GM19372 (cell line): Measurements from ENCODE around the gene MPDU1.
"Not testable (repeated sequence)": the region's sequence is repeated elsewhere in the genome, so short reads cannot be mapped to it uniquely, and the experiment has no call there.

Experiments
- ATAC-seq: cut with Tn5 transposase; IDR thresholded peaks from one replicate; pipeline ENCODE4 v1.9.1; 2021; ENCODE audit warnings: mild to moderate bottlenecking, low read depth, moderate library complexity; ENCODE audit not compliant: unreplicated experiment

The MPDU1 gene

DNA sequence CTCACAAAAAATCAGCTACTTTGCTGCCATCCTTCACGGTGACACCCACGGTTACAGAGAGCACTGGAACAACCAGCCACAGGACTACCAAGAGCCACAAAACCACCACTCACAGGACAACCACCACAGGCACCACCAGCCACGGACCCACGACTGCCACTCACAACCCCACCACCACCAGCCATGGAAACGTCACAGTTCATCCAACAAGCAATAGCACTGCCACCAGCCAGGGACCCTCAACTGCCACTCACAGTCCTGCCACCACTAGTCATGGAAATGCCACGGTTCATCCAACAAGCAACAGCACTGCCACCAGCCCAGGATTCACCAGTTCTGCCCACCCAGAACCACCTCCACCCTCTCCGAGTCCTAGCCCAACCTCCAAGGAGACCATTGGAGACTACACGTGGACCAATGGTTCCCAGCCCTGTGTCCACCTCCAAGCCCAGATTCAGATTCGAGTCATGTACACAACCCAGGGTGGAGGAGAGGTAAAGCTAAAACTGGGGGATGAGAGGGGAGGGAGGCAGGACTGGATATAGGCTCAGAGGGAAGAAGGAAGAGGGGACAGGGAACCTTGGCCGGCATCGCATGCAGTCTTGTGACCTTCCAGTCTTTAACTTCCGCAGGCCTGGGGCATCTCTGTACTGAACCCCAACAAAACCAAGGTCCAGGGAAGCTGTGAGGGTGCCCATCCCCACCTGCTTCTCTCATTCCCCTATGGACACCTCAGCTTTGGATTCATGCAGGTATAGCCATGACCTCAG, 3.6 kb upstream of the MPDU1 start:
- ATAC-seq, result no peak

GRCh38 chr17:7580604-7581575, 2.8 kb upstream of the MPDU1 start:
- no peak for ATAC-seq

DNA sequence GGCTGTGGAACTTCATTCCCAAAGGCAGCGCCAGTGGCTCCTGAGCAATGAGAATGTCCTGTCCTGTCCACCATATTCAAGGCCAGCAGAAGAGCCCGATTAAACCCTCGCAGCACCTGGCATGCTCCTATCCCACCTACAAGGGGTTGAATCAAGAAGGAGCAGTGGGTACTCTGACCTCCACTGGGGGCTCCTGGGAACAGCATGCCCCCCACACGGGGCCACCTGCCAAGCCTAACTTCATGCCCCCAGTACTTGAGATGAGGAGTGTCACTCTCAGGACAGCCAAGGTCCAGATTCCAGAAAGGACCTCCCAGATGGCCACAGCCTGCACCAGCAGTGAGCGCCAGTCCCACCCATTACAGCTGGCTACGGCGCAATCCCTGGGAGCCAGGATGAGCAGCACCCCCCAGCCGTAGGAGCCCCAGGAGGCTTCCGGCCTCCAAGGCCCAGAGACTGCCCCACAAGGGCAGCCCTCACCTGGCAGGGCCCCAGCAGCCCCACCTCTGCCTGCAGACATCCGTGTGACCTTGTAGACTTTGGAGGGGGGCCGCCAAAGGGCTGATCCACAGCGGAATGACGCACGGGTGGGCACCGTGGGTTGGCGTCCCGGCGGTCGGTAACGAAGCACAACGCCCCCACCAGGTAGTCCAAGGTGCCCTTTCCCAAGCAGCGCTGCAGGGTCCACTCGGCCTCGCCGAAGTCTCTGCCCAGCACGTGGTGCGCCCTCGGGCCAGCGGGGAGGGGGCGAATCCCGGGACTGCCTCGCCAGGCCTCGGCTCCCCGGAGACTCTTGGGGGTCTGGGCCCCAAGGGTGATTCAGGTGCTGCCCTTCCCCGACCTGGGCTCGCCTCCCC, 1.0 kb upstream of the MPDU1 start:
- ATAC-seq, result no peak

DNA sequence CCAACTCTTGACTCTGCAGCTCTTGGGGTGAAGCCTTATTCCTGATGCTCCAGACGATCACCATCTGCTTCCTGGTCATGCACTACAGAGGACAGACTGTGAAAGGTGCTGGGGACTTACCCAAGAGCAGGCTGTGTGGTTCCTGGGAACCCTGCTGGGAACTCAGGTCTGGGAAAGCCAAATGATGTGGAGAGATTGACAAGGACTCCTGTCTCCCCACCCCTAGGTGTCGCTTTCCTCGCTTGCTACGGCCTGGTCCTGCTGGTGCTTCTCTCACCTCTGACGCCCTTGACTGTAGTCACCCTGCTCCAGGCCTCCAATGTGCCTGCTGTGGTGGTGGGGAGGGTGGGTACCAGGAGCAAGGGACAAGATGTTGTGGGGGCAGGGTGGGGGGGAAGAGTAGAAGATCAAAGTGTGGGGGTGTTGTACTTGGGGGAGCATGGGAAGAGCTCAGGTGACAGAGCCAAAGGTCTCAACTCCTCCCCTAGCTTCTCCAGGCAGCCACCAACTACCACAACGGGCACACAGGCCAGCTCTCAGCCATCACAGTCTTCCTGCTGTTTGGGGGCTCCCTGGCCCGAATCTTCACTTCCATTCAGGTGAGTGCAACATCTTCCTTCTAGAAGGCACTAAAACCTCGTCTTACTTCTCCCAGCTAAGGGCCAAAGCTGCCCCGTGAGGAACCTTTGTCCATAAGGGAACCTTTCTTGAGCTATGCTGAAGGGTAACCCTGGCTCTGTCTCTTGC, 3.2 kb downstream of the MPDU1 start:
- no peak for ATAC-seq

DNA sequence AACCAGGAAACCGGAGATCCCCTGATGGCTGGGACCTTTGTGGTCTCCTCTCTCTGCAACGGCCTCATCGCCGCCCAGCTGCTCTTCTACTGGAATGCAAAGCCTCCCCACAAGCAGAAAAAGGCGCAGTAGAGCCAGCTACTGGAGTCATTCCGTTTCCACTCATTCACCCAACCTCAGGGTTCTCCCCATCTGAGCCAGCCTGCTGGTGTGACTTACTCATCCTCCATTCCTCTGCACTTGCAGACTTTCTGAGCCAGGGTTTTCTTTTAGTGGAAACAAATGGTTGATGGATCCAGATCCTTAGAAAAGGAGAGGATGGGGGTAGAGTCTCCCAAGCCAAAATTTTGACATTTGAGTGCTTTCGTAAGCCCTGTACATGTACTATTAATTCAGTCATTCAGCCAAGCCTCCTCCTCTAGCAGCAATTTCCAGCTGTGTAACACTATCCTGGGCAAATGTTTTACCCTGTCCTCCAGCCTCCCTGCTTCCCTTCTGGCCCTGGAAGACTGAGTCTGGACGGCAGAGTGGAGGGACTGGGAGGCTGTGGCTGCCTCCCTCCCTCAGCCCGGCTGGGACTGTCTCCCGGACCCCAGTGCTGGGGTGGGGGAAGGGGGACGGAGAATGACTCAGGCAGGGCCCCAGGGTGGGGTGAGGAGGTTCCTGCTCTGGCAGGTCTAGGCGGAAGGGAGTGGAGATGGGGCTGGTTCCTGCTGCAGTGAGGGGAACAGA, 3.9 kb downstream of the MPDU1 start:
- no peak for ATAC-seq

GRCh38 chr17:7588553-7589203, 5.0 kb downstream of the MPDU1 start:
- no peak for ATAC-seq

DNA sequence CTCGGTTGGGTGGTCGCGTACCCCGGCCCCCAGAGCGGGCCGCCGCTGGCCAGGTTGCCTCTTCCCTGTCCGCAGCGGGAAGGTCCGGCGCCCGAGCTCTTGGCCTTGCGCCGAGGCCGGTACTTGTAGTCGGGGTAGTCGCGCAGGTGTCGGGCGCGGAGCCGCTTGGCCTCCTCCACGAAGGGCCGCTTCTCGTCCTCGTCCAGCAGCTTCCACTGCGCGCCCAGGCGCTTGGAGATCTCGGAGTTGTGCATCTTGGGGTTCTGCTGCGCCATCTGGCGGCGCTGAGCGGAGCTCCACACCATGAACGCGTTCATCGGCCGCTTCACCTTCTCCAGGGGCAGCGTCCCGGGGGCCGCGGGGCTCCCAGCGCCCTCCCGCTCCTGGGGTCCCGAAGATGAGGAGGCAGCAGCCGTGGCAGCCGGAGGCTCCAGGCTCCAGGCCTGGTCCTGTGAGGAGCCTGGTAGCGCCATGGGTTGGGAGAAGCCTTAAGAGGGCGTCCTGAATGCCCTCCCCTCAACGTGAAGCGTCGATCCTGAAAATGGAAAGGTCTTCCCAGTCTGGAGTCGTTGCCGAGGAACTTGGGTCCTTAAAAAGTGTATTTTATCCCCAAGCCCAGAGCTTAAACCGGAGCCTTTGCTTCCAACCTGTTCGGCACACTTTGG, 5.7 kb downstream of the MPDU1 start:
- ATAC-seq, result no peak

DNA sequence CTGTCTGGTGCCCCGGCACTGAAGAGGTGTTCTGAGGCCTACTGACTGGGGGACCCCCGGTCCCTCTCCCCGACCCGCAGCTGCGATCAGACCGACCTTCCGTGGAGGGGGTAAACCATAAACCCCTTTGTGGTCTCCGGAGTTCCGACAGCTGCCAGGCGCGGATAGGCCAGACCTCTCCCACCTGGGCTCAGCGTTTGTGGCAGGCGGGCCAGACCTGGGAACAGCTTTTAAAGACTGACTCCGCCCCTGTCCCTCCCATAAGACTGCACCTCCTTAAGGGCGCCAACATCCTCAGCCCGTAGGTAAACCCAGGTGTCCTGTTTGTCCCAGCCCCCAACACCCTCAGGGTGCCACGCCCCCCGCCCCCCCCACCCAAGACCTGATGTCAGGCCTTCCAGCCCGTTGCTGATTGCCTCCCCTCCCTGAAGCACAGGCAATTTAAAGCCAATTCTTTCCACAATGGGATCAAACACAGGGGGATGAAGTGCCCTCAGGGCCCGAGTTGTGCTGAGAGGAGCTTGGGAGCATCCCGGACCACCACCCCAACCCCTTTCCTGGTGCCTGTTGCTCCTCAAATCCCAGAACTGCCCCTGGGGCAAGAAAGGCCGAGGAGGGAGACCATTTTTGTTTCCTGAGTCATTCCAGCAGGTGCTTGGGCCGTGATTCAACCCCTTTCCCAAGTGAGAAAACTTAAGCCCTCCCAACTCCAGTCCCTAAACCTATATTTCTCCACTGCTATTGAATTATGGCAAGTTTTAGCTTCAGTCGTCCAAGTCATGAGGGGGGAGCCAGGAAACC, 6.4 kb downstream of the MPDU1 start, which contains the start of gene SOX15:
TSS of gene SOX15 (minus strand) at position 204 of the 801 bp plus-strand sequence. CDS start 418 bp downstream, outside the sequence.
- ATAC-seq, result no peak

DNA sequence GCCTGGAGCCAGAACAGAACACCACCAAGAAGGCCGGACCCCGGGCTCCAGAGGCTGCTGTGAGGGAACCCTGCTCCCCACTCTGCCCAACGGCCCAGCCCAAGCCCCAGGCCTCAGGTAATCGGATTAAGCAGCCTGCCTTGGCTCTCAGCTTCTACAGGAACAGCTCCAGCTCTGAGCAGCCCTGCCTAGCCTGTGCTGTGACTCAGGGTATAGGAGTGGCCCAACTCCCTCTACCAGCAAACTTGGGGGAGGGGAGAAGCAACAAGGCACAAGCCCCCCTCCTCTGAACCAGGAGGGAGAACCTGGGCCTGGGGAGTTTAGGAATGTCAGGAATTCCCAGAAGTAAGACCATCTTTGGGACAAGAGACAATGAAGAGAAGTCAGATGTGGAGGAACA, 7.1 kb downstream of the MPDU1 start:
- no peak for ATAC-seq

DNA sequence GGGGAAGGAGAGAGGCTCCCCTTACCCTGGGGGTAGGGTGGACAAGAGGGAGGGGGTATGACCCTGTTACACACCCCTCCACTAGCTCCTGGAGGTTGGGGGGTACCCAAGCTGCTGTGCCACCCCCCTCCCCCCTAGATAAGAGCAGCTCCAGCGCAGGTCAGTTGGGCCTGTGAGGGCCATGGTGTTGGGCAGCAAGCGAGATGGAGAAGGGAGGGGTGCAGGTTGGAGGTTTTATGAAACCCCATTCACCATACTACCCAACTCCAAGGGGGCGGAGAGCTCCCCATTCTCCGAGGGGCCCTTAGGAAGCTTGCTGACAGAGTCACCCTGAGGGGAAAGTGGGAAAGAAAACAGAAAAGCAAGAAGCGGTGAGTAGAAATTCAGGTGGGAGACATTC, 7.9 kb downstream of the MPDU1 start:
- ATAC-seq, result no peak

DNA sequence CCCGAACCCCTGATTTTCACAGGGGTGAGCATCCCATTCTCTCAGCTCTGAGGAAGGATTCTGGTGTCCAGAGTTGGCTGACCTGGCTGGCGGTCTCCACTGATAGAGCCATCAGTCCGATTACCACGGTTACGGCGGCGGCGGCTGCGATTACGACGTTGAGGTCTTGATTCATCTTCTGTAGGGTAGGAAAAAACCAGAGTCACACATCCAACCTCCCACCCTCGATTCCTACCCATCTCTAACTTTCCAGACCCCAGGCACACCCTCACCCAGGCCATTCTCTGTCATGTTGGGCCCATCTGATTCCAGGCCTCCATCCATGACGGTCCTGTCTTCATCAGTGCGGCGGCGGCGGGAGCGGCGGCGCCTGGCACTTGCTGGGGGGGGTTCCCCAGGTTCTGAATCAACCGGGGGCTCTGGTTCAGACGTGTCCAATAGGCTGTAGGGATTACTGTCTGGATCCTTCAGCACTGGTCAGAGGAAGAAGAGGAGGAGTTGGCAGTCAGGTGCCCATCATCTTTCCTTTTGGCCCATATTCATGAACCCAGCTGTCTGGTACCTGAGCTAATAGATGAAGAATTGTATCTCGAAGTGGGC, 8.9 kb downstream of the MPDU1 start:
- ATAC-seq, result no peak

- no peak for ATAC-seq
These were observed 9.6 kb downstream of the MPDU1 start for GRCh38 chr17:7593296-7593695.

DNA sequence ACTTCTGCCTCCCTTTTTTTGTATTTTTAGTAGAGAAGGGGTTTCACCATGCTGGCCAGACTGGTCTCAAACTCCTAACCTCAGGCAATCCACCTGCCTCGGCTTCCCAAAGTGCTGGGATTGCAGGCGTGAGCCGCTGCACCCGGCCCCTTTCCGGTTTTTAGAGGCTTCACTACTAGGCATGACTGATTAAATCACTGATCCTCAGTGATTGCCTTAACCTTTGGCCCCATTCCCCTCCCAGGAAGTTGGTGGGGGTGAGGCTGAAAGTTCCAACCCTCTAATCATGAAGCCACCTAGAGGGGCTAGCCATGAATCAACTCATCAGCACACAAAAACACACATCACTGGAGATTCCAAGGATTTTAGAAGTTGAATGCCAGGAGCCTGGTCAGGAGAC, 13.9 kb downstream of the MPDU1 start:
- ATAC-seq, result not testable (repeated sequence)

- no peak for ATAC-seq
These were observed 22.6 kb downstream of the MPDU1 start for GRCh38 chr17:7606280-7606679.

DNA sequence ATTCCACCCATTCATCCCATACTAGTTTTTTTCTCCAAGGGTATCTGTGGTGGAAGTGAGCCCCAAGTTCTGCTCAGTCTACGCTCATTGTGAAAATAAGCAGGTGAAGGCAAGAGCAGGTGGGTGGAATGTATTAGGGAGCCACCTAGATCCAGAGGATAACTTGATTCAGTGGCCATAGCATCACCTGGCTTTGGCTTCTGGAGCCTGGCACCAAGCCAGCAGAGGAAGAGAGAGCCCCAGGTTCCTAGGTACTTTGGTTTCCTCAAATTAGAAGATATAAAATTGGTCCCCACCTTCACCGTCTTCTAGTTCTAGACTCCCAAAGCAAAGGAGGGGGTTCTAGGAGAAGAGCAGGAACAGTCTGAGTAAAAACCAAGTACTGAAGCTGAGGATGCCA, 27.0 kb downstream of the MPDU1 start:
- no peak for ATAC-seq

GRCh38 chr17:7611635-7612293, 28.1 kb downstream of the MPDU1 start:
- no peak for ATAC-seq

GRCh38 chr17:7612294-7612640, 28.6 kb downstream of the MPDU1 start:
- no peak for ATAC-seq
